ENCODE data around the gene GPR171. TPM values are rescaled to one million over a fixed set of nuclear protein-coding genes. Genes with fewer than 3 reads are reported as not detected.
"Not testable (repeated sequence)": the region's sequence is repeated elsewhere in the genome, so short reads cannot be mapped to it uniquely, and the experiment has no call there.

The GPR171 gene
- total RNA-seq, 4 donors from 2014 or later, result 0.55 to 0.68 TPM; not detected in 2

DNA sequence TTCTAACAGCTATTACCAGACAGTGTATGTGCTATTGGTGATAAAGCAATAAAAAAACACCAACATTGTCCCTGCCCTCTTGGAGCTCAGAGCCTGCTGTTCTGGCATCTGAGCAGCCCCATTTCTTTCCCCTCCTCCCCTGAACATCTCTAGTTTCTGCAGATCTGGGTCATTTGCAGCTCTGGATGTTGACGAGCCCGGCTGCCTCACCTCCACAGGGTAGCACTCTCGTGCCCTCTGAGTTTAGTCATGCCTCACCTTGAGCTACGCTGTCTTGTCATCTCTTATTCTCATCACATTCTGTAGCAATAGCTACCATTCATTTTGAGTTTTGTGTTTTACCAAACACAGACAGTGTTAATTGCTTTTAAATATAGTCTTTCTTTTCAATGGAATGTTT is 30.0 kb upstream of the GPR171 start:
- WGBS, 2 donors, result 93 to 94% methylated on average over 4 of the region's 4 CpGs
- H3K4me3 ChIP-seq (ENCODE audit: low read depth, poor library complexity, severe bottlenecking), result no peak overlapping the region
- no peak for DNase-seq (ENCODE audit: low spot score in 2 of 2)
- TF ChIP-seq CTCF (IDR thresholded peaks at IDR 0.05), result no peak
- TF ChIP-seq POLR2A (IDR thresholded peaks at IDR 0.05), result no peak
- intact Hi-C loops (cut with DNase I; ENCODE audit: low total_unique reads), result no loop called here

GRCh38 chr3:151232403-151232802 is 29.4 kb upstream of the GPR171 start:
- intact Hi-C loops (cut with DNase I; ENCODE audit: low total_unique reads); DNase-seq (ENCODE audit: low spot score in 2 of 2); H3K4me3 ChIP-seq (ENCODE audit: low read depth, poor library complexity, severe bottlenecking): not testable (repeated sequence)

- no peak for DNase-seq (ENCODE audit: low spot score in 2 of 2)
- intact Hi-C loops (cut with DNase I; ENCODE audit: low total_unique reads), result no loop called here
- TF ChIP-seq CTCF (IDR thresholded peaks at IDR 0.05), result no peak
- no peak for TF ChIP-seq POLR2A (IDR thresholded peaks at IDR 0.05)
- 38 to 60% methylated on average over 4 of the region's 4 CpGs for WGBS, 2 donors
- no peak overlapping the region for H3K4me3 ChIP-seq (ENCODE audit: low read depth, poor library complexity, severe bottlenecking)
Observed at GRCh38 chr3:151230646-151231045, 27.6 kb upstream of the GPR171 start.

DNA sequence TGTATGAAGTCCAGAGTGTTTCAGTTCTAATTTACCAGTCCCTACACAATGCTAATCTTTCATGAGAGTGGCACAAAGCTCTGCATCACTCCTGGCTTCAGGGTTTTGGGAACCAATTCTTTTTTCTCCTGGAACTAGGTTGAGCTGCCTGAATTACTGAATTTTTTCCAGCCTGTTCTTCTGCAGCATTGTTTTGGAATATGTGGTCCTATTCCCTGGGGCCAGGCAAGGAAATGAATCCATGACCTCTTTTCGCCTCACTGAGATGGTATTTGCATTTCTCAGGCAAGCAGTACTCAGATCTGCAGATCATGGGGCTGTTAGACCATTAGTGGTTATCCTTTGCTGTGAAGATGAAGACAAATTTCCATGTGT is 25.6 kb upstream of the GPR171 start:
- no peak overlapping the region for H3K4me3 ChIP-seq (ENCODE audit: low read depth, poor library complexity, severe bottlenecking)
- no peak for DNase-seq (ENCODE audit: low spot score in 2 of 2)
- no peak for TF ChIP-seq POLR2A (IDR thresholded peaks at IDR 0.05)
- TF ChIP-seq CTCF (IDR thresholded peaks at IDR 0.05), result no peak
- WGBS, 2 donors, result 43 to 63% methylated on average over 1 of the region's 1 CpG
- intact Hi-C loops (cut with DNase I; ENCODE audit: low total_unique reads), result loop anchor here (10.0 kb wide), 2 partner anchors 54 to 56 kb away; no protein-coding TSS in a partner anchor

DNA sequence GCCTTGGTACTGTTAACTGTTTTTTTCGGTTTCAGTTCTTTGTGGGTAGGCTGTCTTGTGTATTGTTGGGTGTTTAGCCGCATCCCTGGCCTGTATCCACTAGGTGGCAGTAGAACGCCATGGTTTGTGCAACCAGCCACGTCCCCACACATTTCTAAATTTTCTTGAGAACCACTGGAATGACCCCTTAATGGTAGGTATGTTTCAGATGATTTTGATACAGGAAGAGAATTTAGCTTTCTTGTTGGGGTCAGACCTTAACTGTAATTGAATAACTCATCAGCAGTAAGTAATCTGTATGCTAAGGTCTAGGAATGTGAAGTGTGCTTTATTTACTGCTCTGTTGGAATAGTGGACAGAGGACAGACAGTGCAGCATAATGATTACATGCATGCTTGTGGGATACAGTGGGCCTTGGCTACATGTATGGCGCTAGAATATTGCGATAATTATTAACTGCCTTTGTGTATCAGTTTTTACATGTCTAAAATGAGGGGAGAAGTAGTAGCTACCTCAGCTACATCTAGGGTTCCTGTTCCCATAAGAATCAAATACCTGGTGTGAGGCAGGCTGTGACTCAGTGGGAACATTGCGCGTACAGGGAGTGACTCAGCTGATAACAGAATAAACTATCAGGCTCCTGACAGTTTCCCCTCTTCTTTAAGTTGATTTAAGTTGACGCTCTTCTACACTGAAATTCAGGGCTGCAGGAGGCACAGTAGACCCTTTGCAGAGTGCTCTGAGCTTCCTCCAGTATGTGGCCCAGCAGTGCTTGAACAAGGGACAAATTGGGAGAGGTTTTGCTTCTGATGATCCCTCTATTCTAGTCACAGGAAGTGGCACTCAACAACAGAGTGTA is 25.0 kb upstream of the GPR171 start:
- intact Hi-C loops (cut with DNase I; ENCODE audit: low total_unique reads), result loop anchor here (10.0 kb wide), 2 partner anchors 53 to 57 kb away; no protein-coding TSS in a partner anchor
- H3K4me3 ChIP-seq (ENCODE audit: low read depth, poor library complexity, severe bottlenecking), result no peak overlapping the region
- TF ChIP-seq CTCF (IDR thresholded peaks at IDR 0.05) (peak in 2 of 3 donors; percentile 16 to 78), POLR2A (IDR thresholded peaks at IDR 0.05) (no peak)
- WGBS, 2 donors, result 42 to 43% methylated on average over 9 of the region's 9 CpGs
- DNase-seq (ENCODE audit: low spot score in 2 of 2), result peak; percentile 72 to 92

DNA sequence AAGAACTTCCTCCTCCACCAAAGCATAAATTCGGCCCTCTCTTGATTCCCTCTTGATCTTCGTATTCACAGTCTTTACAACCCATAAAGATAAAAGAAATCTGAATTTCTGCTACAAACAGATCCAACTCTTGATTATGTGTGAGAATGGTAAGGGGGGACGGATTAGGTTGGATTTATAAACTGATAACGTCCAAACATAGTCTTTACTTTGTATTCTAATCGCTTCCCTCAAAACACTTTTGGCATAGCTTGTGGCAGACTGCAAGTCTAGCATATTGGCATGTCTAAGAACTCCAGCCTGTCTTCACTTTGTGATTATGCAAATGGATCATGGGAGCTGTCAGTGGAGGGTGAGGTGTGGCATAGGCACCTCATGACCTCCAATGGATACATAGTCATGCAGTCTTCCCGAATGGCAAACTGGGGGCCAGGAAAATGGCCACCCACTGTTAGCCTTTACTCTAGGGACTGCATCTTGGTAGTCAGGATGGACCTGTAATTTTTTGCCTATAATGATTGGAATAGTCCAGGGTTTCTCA is 24.3 kb upstream of the GPR171 start:
- no peak for DNase-seq (ENCODE audit: low spot score in 2 of 2)
- intact Hi-C loops (cut with DNase I; ENCODE audit: low total_unique reads), result loop anchor here (10.0 kb wide), 2 partner anchors 53 to 57 kb away; no protein-coding TSS in a partner anchor
- H3K4me3 ChIP-seq (ENCODE audit: low read depth, poor library complexity, severe bottlenecking), result no peak overlapping the region
- no peak for TF ChIP-seq CTCF (IDR thresholded peaks at IDR 0.05)
- no peak for TF ChIP-seq POLR2A (IDR thresholded peaks at IDR 0.05)
- WGBS, 2 donors, result 65 to 72% methylated on average over 6 of the region's 6 CpGs

All from lower leg skin (tissue), 4 donors.